ENCODE measurements around the gene CST6. TPM values are rescaled to one million over a fixed set of nuclear protein-coding genes. Genes with fewer than 3 reads are reported as not detected.

CST6 gene
- total and polyA plus RNA-seq, 2 donors (not counting 3 experiments of a cell fraction or from before 2014, with no cell fraction given) = 0.46 to 2.2 TPM

GRCh38 chr11:66061268-66061667, 49.5 kb downstream of the CST6 start:
- POLR2A ChIA-PET = no interaction called here
- FAIRE-seq = no peak
- BruUV-seq (replicated peaks) = no TSS peak

More at GRCh38 chr11:66061268-66061667, 49.5 kb downstream of the CST6 start:
- Histone ChIP-seq H3K9me3 (replicated peaks; ENCODE audit: control insufficient read depth, insufficient read depth, low read length) (no peaks in the 10 kb centered on the region), H3K4me1 (ENCODE audit: control insufficient read depth, extremely low read depth, insufficient read depth, low read length) (no peaks in the 10 kb centered on the region), H3K9me1 (replicated peaks; ENCODE audit: control insufficient read depth, extremely low read depth, insufficient read depth, low read length) (no peaks in the 10 kb centered on the region), H3K4me3 (replicated peaks in 1 of 3; ENCODE audit: insufficient read depth in 1 of 3, low read depth in 1 of 3, low read length in 3 of 3) (no peak overlapping the region), H3K27me3 (ENCODE audit: control insufficient read depth in 2 of 2, insufficient read depth in 2 of 2, low read length in 2 of 2) (no peaks in the 10 kb centered on the region), H3K27ac (ENCODE audit: insufficient read depth, low read depth, low read length) (no peak overlapping the region), H3K79me2 (ENCODE audit: control insufficient read depth, insufficient read depth, low read length) (peaks cover 11% of the 10 kb centered on the region), H3K4me2 (ENCODE audit: insufficient read depth, low read length) (no peak overlapping the region), H2AFZ (ENCODE audit: low read depth, low read length) (no peak overlapping the region), H3K9ac (replicated peaks; ENCODE audit: extremely low read depth, insufficient read depth, low read length) (no peak overlapping the region), H4K20me1 (replicated peaks; ENCODE audit: control insufficient read depth, extremely low read depth, insufficient read depth, low read length) (no peaks in the 10 kb centered on the region), H3K36me3 (ENCODE audit: control insufficient read depth in 2 of 2, extremely low read depth in 1 of 2, insufficient read depth in 2 of 2, low read length in 2 of 2) (peaks cover 49 to 62% of the 10 kb centered on the region in 2 experiments)
- dilution Hi-C loops (cut with MboI; ENCODE audit: extremely low pct_ligation_motif_present, low sequenced_read_pairs) (no loop called here), intact Hi-C loops (cut with micrococcal nuclease) (no loop called here)
- TF ChIP-seq JUN (IDR thresholded peaks at IDR 0.05; ENCODE audit: borderline replicate concordance, insufficient read depth, insufficient read length, low read depth) = no peak
- no peak for TF ChIP-seq CTCF (IDR thresholded peaks at IDR 0.05; ENCODE audit: extremely low read depth in 1 of 2, insufficient read depth in 1 of 2, low read depth in 1 of 2, low read length in 2 of 2)
- TF ChIP-seq FOS (IDR thresholded peaks at IDR 0.05; ENCODE audit: borderline replicate concordance, insufficient read depth, low read length) = no peak
- TF ChIP-seq POLR2AphosphoS5 (IDR thresholded peaks at IDR 0.05; ENCODE audit: insufficient read depth, low read depth, low read length) = no peak
- no peak for TF ChIP-seq GATA2 (IDR thresholded peaks at IDR 0.05; ENCODE audit: insufficient read depth, insufficient read length, low read depth, low read length)
- no peak for TF ChIP-seq POLR2A (IDR thresholded peaks at IDR 0.05; ENCODE audit: low read depth, low read length)
- TF ChIP-seq MYC (IDR thresholded peaks at IDR 0.05; ENCODE audit: low read depth, low read length) = no peak
- TF ChIP-seq MAX (IDR thresholded peaks at IDR 0.05; ENCODE audit: insufficient read depth, insufficient read length) = no peak
- no peak for TF ChIP-seq EZH2 (IDR thresholded peaks at IDR 0.05; ENCODE audit: borderline replicate concordance, low read depth, low read length, severe bottlenecking)
- CTCF ChIA-PET = no interaction called here
- no peak for DNase-seq (ENCODE audit: low read depth, low spot score)
